SKM-1 treated with dmso at 0.1 percent for 144 hours (cell line): ENCODE measurements around the gene MTARC2.

Experiments used
- DNase-seq: peaks from one replicate; lab custom pipeline; 2025; ENCODE audit not compliant: unreplicated experiment; lab: John Stamatoyannopoulos, UW

The MTARC2 gene

GRCh38 chr1:220824031-220824989 is 76.2 kb downstream of the MTARC2 start:
- DNase-seq = no peak

DNA sequence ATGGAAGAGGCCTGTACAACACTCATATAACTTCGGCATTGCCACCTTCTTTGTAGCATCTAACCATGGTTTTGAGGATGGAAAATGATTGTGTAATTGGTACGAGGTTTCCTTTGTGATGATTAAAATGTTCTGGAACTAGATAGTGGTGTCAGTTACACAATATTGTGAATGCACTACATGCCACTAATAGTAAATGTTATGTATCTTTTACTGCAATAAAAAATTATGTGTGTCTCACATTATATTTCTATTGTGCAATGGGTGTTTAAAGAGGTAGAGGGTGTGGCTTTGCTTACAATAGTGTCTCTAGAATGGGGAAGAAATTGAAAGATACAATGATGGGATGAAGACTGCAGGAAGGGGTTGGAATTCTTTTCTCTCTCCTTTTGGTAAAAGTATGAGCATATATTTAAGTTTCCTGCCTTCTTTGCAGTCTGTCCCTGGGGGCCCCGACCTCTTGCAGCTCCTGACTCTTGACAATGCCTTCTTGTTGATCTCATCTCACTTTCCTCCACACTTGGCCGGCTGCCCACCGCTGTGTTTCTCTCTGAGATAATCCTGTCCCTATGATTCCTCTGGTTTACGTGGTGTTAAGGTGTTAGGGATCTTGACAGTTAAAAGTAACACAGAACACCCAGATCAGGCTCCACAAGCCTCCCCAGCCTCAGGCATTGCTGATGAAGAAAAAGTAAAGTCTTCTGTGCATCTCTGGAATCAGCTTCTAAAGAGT is 77.9 kb downstream of the MTARC2 start:
- DNase-seq = no peak

DNA sequence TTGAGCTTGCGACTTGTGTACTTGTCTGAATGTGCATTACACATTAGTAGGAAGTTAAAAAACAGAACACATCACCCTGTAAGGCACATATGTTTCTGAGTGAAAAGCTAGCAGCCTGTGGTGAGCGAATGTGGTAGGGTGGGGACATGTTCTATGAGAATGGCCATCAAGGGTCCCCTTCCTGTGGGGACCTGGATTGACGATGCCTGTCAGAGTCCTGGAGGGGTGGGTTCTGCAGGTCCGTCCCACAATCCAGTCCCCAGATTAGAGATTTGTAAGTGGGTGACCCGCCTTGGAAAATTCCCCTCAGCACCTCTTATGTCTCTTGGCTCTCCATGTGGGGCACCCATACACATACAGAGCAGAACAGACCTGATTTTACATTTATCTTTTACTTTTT is 78.6 kb downstream of the MTARC2 start:
- DNase-seq = no peak

DNA sequence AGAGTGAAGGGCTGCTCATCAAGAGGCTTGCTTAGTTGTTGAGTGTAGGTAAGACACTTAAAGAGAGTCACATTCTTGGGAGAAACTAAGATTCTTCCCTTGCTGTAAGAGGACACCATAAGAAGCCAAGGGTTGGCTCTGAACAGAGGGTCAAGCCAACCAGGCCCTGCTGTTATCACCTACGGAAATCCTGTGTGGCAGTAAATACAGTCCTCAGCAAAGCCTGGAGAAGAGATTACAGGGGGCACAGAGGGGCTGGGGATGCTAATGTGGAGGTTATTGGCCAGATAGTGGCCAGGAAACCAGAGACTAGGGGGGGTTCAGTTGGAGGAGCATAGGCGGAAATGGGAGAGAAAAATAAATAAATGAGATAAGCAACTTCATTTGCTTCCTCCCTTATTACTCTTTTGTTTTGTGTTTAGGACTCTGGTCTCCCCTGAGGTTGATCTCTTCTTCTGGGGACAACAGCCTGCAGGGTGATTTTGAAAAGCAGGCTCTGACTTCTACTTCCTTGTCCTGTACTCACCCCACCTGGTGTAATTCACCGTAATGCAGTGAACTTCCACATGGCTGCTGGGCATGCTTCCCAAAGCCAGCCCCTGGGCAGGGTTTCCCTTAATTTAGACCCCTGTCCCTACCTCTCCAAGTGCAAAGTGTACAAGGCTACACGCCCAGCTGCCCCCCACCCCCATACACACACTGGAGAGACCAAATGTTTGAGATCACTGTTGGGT is 79.5 kb downstream of the MTARC2 start:
- no peak for DNase-seq

DNA sequence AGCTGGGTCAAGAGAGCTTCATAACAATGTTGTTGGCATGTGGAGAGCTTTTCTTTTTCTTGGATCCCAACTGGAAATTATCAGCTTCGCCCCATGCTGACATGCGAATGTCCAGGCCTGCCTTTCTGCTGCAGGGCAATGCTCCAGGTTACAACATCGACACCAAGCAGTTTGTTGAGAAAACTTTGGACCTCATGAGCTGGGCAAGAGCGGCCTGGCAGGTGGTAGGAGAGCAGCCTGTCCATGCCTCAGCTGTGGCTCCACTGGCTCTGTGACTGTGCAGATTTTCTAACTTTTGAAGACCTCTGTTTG is 80.0 kb downstream of the MTARC2 start:
- no peak for DNase-seq

- no peak for DNase-seq
Observed at GRCh38 chr1:220828950-220829586, 80.9 kb downstream of the MTARC2 start.

DNA sequence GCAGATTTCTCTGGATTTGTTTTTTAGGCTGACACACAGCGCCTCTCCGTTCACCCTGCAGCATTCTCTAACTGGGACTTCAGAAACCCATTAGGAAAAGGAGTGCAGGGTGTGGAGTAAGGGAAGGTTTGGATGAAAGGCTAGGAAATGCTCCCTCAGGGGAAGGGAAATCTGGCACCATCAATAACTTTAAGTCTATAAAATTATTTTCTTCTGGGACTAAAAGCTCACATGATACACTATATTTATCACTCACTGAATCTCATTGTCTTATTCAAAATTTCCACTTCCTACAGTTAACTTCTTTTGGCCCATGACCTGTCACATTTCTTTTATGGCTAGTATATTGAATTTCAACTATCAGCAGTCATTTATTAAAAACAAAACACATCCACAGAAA is 85.3 kb downstream of the MTARC2 start:
- no peak for DNase-seq
